ENCODE measurements around the gene CD47. TPM values are rescaled to one million over a fixed set of nuclear protein-coding genes. Genes with fewer than 3 reads are reported as not detected.

CD47 gene
- total RNA-seq, 2 experiments from 2014 or later, result 88.7 to 91.6 TPM

- ChIA-PET POLR2A (interaction anchor here (1.3 to 4.6 kb wide), 4 partner anchors 12 to 93 kb away, joined by 3 to 43 read pairs (median 8); no protein-coding TSS in a partner anchor), CTCF (no interaction called here)
- peaks cover 81% of the 10 kb centered on the region for H3K4me1 Mint-ChIP-seq (ENCODE audit: low read depth)
- intact Hi-C loops (cut with micrococcal nuclease), result no loop called here
- no peaks in the 10 kb centered on the region for H3K27me3 Mint-ChIP-seq
- no peak for DNase-seq
- H3K4me3 Mint-ChIP-seq, result peak overlapping the region; percentile 61
- no peak for ATAC-seq
- H3K36me3 Mint-ChIP-seq (ENCODE audit: low read depth), result peaks cover 87% of the 10 kb centered on the region
- H3K9me3 Mint-ChIP-seq, result peaks cover 10% of the 10 kb centered on the region
- no peak for TF ChIP-seq CTCF (IDR thresholded peaks at IDR 0.05)
- H3K27ac Mint-ChIP-seq, result peak overlapping the region; percentile 87
Measured at GRCh38 chr3:108130236-108130635, 39.4 kb upstream of the CD47 start.

GRCh38 chr3:108127301-108127988 lies 36.6 kb upstream of the CD47 start:
- ATAC-seq (peak; percentile 37), DNase-seq (peak; percentile 72)
- ChIA-PET POLR2A (interaction anchor here (0.8 to 12.4 kb wide), 9 partner anchors 10 to 344 kb away, joined by 3 to 161 read pairs (median 5); partner anchors contain the start of gene IFT57), CTCF (interaction anchor here (0.9 to 2.9 kb wide), 3 partner anchors 35 to 260 kb away, joined by 3 to 12 read pairs (median 4); no protein-coding TSS in a partner anchor)
- H3K27me3 Mint-ChIP-seq, result no peaks in the 10 kb centered on the region
- H3K27ac Mint-ChIP-seq, result peak overlapping the region; percentile 97
- TF ChIP-seq CTCF (IDR thresholded peaks at IDR 0.05), result no peak
- H3K9me3 Mint-ChIP-seq, result peaks cover 10% of the 10 kb centered on the region
- H3K4me1 Mint-ChIP-seq (ENCODE audit: low read depth), result peaks cover 72% of the 10 kb centered on the region
- H3K4me3 Mint-ChIP-seq, result peak overlapping the region; percentile 92
- peaks cover 64% of the 10 kb centered on the region for H3K36me3 Mint-ChIP-seq (ENCODE audit: low read depth)
- intact Hi-C loops (cut with micrococcal nuclease), result loop anchor here (5.0 to 10.0 kb wide), 2 partner anchors 95 to 167 kb away; partner anchors contain the start of genes HHLA2 and IFT57

- peaks cover 66% of the 10 kb centered on the region for H3K4me1 Mint-ChIP-seq (ENCODE audit: low read depth)
- peaks cover 10% of the 10 kb centered on the region for H3K9me3 Mint-ChIP-seq
- peak overlapping the region; percentile 100 for H3K27ac Mint-ChIP-seq
- ATAC-seq (no peak), DNase-seq (no peak)
- ChIA-PET CTCF (interaction anchor here (0.7 to 2.9 kb wide), 3 partner anchors 10 to 195 kb away, joined by 3 to 12 read pairs (median 5); no protein-coding TSS in a partner anchor), POLR2A (interaction anchor here (1.0 to 12.4 kb wide), 10 partner anchors 8 to 96 kb away, joined by 3 to 161 read pairs (median 4); partner anchors contain the start of gene IFT57)
- intact Hi-C loops (cut with micrococcal nuclease), result loop anchor here (5.0 to 10.0 kb wide), 2 partner anchors 96 to 168 kb away; partner anchors contain the start of genes HHLA2 and IFT57
- no peak for TF ChIP-seq CTCF (IDR thresholded peaks at IDR 0.05)
- no peaks in the 10 kb centered on the region for H3K27me3 Mint-ChIP-seq
- peaks cover 53% of the 10 kb centered on the region for H3K36me3 Mint-ChIP-seq (ENCODE audit: low read depth)
- peak overlapping the region; percentile 92 for H3K4me3 Mint-ChIP-seq
Measured at GRCh38 chr3:108126348-108126747, 35.5 kb upstream of the CD47 start.

- H3K4me3 Mint-ChIP-seq, result peak overlapping the region; percentile 92
- H3K27ac Mint-ChIP-seq, result peak overlapping the region; percentile 100
- peaks cover 64% of the 10 kb centered on the region for H3K4me1 Mint-ChIP-seq (ENCODE audit: low read depth)
- TF ChIP-seq CTCF (IDR thresholded peaks at IDR 0.05), result no peak
- peaks cover 46% of the 10 kb centered on the region for H3K36me3 Mint-ChIP-seq (ENCODE audit: low read depth)
- CTCF ChIA-PET, result interaction anchor here (0.7 to 3.2 kb wide), 4 partner anchors 11 to 195 kb away, joined by 3 to 12 read pairs (median 8); no protein-coding TSS in a partner anchor
- no peaks in the 10 kb centered on the region for H3K27me3 Mint-ChIP-seq
- intact Hi-C loops (cut with micrococcal nuclease), result loop anchor here (2.0 to 10.0 kb wide), 3 partner anchors 37 to 169 kb away; partner anchors contain the start of genes HHLA2 and IFT57
- ATAC-seq (peak; percentile 43), DNase-seq (peak; percentile 69)
- POLR2A ChIA-PET, result interaction anchor here (0.7 to 12.4 kb wide), 10 partner anchors 11 to 185 kb away, joined by 3 to 161 read pairs (median 4); partner anchors contain the start of gene IFT57
- peaks cover 10% of the 10 kb centered on the region for H3K9me3 Mint-ChIP-seq
Measured at GRCh38 chr3:108125550-108126071, 34.8 kb upstream of the CD47 start.

Measured in activated CD8-positive, alpha-beta T cell treated with anti-CD3 and anti-CD28 coated beads for 36 hours (primary cell).